ENCODE results near the gene HAPLN3.

DNA sequence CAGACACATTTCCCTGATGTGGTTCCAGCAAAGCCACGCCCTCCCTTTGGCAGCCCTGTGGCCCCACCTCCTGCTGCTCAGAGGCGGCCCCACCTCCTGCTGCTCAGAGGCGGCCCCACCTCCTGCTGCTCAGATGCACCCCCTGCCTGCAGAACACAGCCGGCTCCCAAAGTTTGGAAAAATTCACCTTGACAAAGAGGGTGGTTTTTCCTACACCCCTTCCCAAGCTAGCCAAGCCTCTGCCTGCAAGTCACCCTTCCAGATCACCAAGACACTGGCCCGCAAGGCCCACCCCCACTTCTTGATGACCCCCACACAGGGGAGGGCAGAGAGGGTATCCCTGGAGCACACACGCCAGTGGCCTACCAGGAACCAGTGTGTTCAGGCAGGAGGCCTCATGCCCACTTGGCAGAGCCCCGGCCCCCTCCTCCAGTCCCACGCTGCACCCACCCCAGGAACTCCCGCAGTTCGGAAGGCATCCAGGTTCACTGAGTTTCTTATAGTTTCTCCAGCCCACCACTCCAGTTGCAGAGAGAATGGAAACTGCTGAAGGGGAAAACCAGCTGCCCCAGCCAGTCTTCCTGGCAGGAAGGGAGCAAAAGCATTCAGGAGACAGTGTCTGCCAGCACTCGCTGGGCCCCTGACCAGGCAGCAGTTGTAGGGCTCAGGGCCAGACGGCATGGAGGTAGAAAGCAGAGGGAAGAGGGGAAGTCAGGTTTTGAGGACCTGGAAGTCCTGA lies 2.3 kb upstream of the HAPLN3 start:
- TF ChIP-seq, protein P1, sequence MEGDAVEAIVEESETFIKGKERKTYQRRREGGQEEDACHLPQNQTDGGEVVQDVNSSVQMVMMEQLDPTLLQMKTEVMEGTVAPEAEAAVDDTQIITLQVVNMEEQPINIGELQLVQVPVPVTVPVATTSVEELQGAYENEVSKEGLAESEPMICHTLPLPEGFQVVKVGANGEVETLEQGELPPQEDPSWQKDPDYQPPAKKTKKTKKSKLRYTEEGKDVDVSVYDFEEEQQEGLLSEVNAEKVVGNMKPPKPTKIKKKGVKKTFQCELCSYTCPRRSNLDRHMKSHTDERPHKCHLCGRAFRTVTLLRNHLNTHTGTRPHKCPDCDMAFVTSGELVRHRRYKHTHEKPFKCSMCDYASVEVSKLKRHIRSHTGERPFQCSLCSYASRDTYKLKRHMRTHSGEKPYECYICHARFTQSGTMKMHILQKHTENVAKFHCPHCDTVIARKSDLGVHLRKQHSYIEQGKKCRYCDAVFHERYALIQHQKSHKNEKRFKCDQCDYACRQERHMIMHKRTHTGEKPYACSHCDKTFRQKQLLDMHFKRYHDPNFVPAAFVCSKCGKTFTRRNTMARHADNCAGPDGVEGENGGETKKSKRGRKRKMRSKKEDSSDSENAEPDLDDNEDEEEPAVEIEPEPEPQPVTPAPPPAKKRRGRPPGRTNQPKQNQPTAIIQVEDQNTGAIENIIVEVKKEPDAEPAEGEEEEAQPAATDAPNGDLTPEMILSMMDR (IDR thresholded peaks at IDR 0.05): peak; percentile 47 to 88 (median 74)
- no peak for TF ChIP-seq POLR2A (IDR thresholded peaks at IDR 0.05)
